ENCODE data around the gene PARVB. TPM values are rescaled to one million over a fixed set of nuclear protein-coding genes. Genes with fewer than 3 reads are reported as not detected.
A peak's percentile ranks its signal among the peaks of the same experiment; 100 is the strongest.

Gene PARVB
- total and polyA plus RNA-seq, 10 of the 15 experiments (the other 5 are each of a cell fraction or from before 2014, with no cell fraction given): 5.2 to 264 (median 76.0) TPM

DNA sequence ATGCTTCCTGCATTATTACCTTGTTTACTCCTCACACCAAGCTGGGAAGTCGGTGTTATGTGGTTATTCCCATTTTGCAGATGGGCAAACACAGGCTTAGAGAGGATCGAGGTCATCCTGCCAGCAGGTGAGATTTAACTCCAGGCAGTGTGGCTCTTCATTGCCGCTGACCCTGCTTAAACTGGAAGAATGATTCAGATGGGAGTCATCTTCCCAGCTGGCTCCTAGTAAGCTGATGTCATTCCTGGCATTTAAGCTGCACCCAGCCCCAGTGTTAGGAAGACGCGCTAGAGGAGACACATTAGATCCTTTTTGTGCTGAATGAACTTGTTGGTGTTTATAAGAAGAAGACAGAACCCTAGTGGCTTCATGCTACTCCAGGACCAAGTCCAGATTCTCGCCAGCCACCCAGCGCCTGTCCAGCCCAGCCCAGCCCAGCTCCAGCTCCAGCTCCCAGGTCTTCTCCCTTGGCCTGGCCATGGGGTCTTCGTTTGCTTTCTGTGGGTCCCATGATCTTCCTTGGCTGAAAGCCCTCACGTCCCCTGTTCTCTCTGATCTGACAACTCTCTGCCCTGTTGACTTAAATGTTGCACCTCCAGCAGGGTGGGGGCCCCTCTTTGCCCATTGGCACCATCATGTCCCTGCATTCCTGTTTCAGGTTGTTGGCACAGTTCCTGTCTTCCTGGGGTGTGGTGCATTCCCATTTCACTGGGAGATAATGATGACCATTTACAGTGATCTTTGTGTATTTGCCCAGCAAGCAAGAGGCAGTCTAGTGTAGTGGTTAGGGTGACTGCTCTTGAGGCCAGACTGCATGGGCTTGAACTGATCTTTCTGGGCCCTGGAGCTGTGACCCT, 13.6 kb downstream of the PARVB start (continued):
- TF ChIP-seq MYC (IDR thresholded peaks at IDR 0.05; ENCODE audit: insufficient read depth, insufficient read length, insufficient replicate concordance, low read length, severe bottlenecking) (no peak), POLR2AphosphoS2 (IDR thresholded peaks at IDR 0.05; ENCODE audit: low read depth, low read length) (no peak)

DNA sequence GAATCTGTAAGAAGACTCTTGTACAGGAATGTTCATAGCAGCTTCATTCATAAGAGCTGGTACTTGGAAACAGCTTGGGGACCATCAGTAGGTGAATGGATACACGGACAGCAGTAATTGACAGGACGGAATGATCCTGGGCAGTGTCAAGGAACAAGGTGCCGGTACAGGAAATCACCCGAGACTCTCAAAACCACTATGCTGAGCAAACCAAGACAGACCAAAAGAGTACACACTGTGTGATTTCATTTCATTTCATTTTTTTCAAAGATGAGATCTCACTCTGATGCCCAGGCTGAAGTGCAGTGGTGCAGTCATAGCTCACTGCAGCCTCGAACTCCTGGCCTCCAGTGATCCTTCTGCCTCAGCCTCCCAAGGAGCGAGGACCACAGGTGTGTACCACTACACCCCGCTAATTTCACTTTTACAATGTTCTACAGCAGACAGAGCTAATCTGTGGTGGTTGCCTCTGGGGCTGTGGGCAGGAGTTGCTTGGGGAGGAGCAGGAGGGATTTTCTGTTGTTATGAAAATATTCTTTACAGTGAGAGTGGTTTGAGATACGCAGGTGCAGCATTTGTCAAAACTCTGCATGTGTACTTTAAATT, 15.6 kb downstream of the PARVB start:
- Histone ChIP-seq H3K4me1 (ENCODE audit: control insufficient read depth, insufficient read depth, low read length) (peaks cover 29% of the 10 kb centered on the region), H4K20me1 (ENCODE audit: control insufficient read depth, insufficient read depth) (no peaks in the 10 kb centered on the region), H3K4me2 (ENCODE audit: control insufficient read depth, insufficient read depth) (no peak overlapping the region), H3K4me3 (no peak overlapping the region), H3K79me2 (ENCODE audit: control insufficient read depth, insufficient read depth, low read length) (peaks cover 78% of the 10 kb centered on the region), H2AFZ (ENCODE audit: control insufficient read depth, low read depth, low read length) (no peak overlapping the region), H3K36me3 (ENCODE audit: control insufficient read depth in 2 of 2, insufficient read depth in 2 of 2, low read length in 1 of 2) (peaks cover 2 to 5% of the 10 kb centered on the region in 2 experiments; a peak in 2 of 4 replicates), H3K27me3 (replicated peaks in 1 of 2; ENCODE audit: control insufficient read depth in 2 of 2, insufficient read depth in 2 of 2, low read length in 1 of 2) (no peaks in the 10 kb centered on the region), H3K9me3 (replicated peaks; ENCODE audit: control insufficient read depth, insufficient read depth, low read length) (no peaks in the 10 kb centered on the region), H3K27ac (ENCODE audit: control insufficient read depth, insufficient read depth) (0 out of 2 replicates have a peak overlapping the region, but pooled peaks have one; percentile 13), H3K9ac (ENCODE audit: control insufficient read depth, insufficient read depth, low read length) (no peak overlapping the region)
- intact Hi-C loops (cut with micrococcal nuclease; ENCODE audit: unreplicated experiment): no loop called here
- ChIA-PET SMC1A (ENCODE audit: uncharacterized antibody, unreplicated experiment) (interaction anchor here (0.9 to 3.6 kb wide), 3 partner anchors 11 to 46 kb away, joined by 4 to 11 read pairs (median 8); no protein-coding TSS in a partner anchor), RAD21 (ENCODE audit: unreplicated experiment) (interaction anchor here (2.7 kb wide), 1 partner anchor 13 kb away, joined by 9 read pairs; no protein-coding TSS in a partner anchor), CTCF (interaction anchor here (0.9 to 1.5 kb wide), 3 partner anchors 12 to 644 kb away, joined by 3 to 4 read pairs (median 4); no protein-coding TSS in a partner anchor), POLR2A (interaction anchor here (0.9 to 1.2 kb wide), 2 partner anchors 8 to 13 kb away, joined by 3 read pairs; no protein-coding TSS in a partner anchor)
- WGBS (ENCODE audit: insufficient coverage, insufficient replicate concordance, low lambda C conversion rate, missing lambda C conversion rate): 93% methylated on average over 8 of the region's 8 CpGs
- no TSS peak for BruUV-seq (replicated peaks)
- TF ChIP-seq NR2C2 (IDR thresholded peaks at IDR 0.05; ENCODE audit: borderline replicate concordance, control insufficient read depth, insufficient read length, low read depth) (no peak), DPF2 (IDR thresholded peaks at IDR 0.05) (no peak), RUNX3 (IDR thresholded peaks at IDR 0.05; ENCODE audit: low read length) (peak; percentile 28; the same call in 1 of the 2 replicates), RB1 (IDR thresholded peaks at IDR 0.05; ENCODE audit: borderline replicate concordance) (no peak), CHD1 (IDR thresholded peaks at IDR 0.05; ENCODE audit: low read depth, low read length) (no peak)
- TF ChIP-seq, protein P1, sequence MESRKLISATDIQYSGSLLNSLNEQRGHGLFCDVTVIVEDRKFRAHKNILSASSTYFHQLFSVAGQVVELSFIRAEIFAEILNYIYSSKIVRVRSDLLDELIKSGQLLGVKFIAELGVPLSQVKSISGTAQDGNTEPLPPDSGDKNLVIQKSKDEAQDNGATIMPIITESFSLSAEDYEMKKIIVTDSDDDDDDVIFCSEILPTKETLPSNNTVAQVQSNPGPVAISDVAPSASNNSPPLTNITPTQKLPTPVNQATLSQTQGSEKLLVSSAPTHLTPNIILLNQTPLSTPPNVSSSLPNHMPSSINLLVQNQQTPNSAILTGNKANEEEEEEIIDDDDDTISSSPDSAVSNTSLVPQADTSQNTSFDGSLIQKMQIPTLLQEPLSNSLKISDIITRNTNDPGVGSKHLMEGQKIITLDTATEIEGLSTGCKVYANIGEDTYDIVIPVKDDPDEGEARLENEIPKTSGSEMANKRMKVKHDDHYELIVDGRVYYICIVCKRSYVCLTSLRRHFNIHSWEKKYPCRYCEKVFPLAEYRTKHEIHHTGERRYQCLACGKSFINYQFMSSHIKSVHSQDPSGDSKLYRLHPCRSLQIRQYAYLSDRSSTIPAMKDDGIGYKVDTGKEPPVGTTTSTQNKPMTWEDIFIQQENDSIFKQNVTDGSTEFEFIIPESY (IDR thresholded peaks at IDR 0.05): peak; percentile 60; the same call in 1 of the 2 replicates
- FAIRE-seq (no peak), ATAC-seq (no peak), DNase-seq (ENCODE audit: low read depth, low spot score) (no peak)
- in situ Hi-C loops (cut with MboI): loop anchor here (10.0 to 25.0 kb wide), 2 partner anchors 1115 to 1377 kb away; no protein-coding TSS in a partner anchor

All from GM12878 (cell line).